GM12891 (cell line): ENCODE results near the gene TRIM52.
"Not testable (repeated sequence)": the region's sequence is repeated elsewhere in the genome, so short reads cannot be mapped to it uniquely, and the experiment has no call there.

Experiments used
- DNase-seq: peaks from one replicate; pipeline ENCODE4 v3.0.0; 2011; ENCODE audit warnings: low spot score; ENCODE audit not compliant: insufficient read length
- FAIRE-seq: peaks from 2 replicates; lab custom pipeline; 2011; peaks lifted over from hg19 to GRCh38; lab: Jason Lieb, UNC
- PAX5 ChIP-seq: IDR thresholded peaks from 2 replicates; pipeline ENCODE4 v1.6.1; 2011; ENCODE audit warnings: low read length, moderate library complexity, mild to moderate bottlenecking; ENCODE audit not compliant: insufficient read depth, severe bottlenecking
- POLR2A ChIP-seq: IDR thresholded peaks from 2 replicates; pipeline ENCODE4 v1.6.1; 2011; ENCODE audit warnings: low read depth, low read length, control low read depth
- POLR2AphosphoS5 ChIP-seq: IDR thresholded peaks from 2 replicates; pipeline ENCODE4 v1.6.1; 2011; ENCODE audit warnings: low read depth, low read length, control low read depth
- POU2F2 ChIP-seq: IDR thresholded peaks from 2 replicates; pipeline ENCODE4 v1.6.1; 2011; ENCODE audit warnings: low read depth, mild to moderate bottlenecking, control low read depth, low read length, moderate library complexity
- SPI1 ChIP-seq: IDR thresholded peaks from 2 replicates; pipeline ENCODE4 v1.6.1; 2011; ENCODE audit warnings: low read depth, low read length, control low read depth
- TAF1 ChIP-seq: IDR thresholded peaks from 2 replicates; pipeline ENCODE4 v1.6.1; 2011; ENCODE audit warnings: low read depth, low read length, control low read depth

The TRIM52 gene

DNA sequence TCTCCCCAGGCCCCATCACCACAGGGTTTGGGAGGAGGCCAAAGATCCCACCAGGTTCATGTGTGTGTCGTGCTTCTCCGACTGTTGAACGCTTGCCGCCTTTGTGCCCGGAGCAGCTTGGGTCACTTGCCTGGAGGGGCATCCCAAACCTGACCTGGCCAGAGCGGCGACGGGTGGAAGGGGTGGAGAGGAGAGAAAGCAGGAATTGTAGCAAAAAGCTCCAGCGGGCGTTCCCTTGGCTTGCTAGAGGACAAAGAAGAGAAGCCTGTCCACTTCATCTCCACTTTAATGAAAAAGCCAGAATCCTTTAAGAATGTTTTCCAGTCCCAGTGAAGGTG, 40.8 kb downstream of the TRIM52 start:
- FAIRE-seq (no peak), DNase-seq (no peak)
- no peak for TF ChIP-seq PAX5
- TF ChIP-seq POU2F2 = no peak
- no peak for TF ChIP-seq TAF1
- TF ChIP-seq POLR2AphosphoS5 = no peak
- no peak for TF ChIP-seq POLR2A
- TF ChIP-seq SPI1 = no peak

DNA sequence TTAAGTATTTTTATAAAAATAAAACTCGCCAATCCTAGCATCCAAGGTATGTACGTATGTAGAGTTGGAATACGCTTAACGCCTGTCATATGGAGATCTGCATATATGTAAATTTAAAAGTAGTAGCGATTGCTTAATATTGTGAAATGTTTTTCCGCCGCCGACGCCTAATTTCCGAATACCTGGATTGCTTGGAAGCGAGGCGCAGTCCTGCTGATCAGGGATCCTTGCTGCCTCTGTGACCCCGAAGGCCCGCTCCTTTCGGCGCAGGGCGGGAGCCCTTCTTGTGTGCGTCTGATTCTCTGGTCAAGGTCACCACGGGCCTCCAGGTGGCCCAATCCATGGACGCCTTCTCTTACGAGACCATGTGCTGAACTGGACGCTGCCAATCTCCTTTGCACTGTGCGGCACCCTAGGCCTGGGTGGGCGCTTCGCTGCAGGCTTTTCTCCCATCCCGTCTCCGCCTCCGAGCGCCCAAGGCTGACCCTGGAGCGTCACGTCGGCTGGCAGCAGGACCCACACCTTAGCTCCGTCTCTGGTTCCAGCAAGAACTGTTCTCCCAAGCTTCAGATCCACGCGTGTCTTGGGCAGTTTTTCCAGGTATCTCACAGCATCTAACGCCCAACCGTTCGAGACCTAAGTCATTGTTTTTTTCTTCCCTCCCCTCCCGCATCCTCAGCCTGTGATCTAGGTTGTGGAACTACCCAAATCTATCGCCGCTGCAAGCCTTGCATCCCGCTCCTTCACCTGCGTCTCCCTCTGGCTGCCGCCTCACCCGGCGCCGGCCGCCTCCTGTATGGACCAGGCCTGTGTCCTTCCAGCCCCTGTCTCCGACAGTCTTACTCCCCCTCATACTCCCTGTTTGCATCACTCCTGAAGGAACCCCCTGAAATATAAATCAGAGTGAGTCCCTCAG, 41.4 kb downstream of the TRIM52 start:
- no peak for TF ChIP-seq POU2F2
- no peak for TF ChIP-seq POLR2A
- no peak for TF ChIP-seq TAF1
- TF ChIP-seq PAX5 = no peak
- no peak for TF ChIP-seq SPI1
- no peak for TF ChIP-seq POLR2AphosphoS5
- no peak for FAIRE-seq

DNA sequence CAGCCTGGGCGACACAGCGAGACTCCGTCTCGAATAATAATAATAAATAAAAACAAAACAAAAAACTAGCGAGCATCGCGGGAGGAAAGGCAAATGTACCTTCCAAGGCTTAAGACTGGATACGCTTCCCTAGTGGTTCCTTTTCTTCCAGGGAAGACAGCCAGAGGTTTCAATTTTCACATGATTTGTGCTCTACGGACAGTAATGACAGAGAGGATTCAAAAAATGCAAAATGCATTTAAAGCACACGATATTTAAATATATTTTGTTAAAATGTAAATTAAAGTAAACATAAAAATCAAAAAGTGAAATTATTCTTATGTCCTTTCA, 42.2 kb downstream of the TRIM52 start:
- no peak for FAIRE-seq
- no peak for TF ChIP-seq PAX5
- no peak for DNase-seq

More for the DNA sequence above, 41.4 kb downstream of the TRIM52 start:
- DNase-seq = no peak

DNA sequence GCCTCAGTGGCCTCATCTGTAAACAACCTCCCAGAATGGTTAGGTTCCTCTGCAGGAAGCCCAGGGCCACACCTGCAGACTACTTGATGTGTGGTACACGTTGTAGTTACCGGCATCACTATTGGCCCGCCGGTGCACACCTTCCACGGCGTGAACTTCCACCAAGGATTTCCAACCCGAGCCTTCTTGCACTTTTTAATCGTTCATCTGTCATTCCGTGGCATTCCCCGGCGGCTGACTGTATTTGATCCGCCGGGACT, 43.2 kb downstream of the TRIM52 start:
- DNase-seq (no peak), FAIRE-seq (no peak)
- TF ChIP-seq PAX5 = no peak
- no peak for TF ChIP-seq SPI1
- no peak for TF ChIP-seq POLR2AphosphoS5
- TF ChIP-seq TAF1 = no peak
- TF ChIP-seq POLR2A = no peak
- TF ChIP-seq POU2F2 = no peak

DNA sequence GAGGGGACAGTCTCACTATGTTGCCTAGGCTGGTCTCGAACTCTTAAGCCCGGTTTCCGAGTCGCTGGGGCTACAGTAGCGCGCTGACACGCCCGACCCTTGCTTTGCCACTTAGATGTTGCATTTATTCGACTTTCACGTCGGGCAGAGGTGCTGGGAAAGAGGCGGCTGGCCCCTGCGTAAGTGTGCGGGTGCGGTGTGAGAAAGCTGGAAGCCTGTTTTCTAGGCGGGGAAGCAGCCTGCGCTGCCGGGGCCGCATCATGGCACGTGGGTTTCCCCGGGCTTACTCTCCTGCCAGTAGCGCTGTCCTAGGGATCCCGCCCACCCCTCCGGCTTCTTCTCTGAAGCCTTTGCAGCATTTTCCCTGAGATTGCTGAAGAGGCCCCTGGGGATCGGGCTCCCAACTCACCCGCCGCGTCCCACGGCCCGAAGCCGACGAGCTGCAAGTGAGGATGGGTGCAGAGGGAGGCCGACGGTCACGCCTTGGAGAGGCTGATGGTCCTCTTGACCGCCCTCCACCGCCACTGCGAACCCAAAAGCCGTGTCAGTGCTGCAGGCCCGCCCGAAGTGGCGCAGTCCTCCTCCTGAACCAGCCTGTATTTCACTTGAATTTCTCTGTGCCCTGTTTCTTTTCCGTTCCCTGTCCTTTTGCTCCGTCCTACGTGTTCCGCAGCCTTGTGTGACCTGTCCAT, 43.7 kb downstream of the TRIM52 start:
- TF ChIP-seq POLR2AphosphoS5 (no peak), TAF1 (no peak), POLR2A (no peak), PAX5 (no peak), SPI1 (no peak), POU2F2 (no peak)
- FAIRE-seq (peak; percentile 40), DNase-seq (no peak)

DNA sequence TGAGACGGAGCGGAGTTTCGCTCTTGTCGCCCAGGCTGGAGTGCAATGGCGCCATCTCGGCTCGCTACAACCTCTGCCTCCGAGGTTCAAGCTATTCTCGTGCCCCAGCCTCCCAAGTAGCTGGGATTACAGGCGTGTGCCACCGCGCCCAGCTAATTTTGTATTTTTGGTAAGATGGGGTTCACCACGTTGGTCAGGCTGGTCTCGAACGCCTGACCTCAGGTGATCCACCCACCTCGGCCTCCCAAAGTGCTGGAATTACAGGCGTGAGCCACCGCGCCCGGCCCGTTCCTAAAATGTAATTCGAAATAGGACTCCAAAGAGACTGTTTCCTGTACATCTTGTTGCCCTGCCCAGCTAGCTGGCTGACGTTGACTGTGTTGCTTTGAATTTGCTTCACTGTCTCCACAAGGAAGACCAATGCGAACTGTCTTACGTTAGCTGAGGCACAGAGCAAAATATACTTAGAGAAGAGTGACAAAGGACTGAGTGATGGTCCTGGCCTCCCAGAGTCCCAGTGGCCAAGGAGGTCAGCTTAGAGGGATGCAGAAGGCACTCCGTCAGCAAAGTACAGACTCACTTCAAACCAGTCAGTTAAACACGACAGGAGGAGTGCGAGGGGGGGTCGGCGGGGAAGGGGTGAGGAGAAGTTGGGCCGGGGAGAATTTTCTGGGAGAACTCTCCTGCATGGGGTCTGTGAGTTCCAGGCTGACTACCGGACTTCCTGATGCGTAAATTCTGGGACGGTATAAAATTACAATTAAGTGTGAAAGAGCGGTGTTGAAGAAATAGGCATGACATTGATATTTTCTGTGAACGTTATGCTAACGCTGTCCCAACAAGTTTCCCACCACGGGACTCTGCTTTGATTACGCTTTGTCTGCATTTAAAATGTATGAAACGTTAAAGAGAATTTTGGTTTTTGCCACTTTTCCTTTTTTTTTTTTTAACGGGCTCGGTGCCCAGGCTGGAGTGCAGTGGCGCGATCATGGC, 44.6 kb downstream of the TRIM52 start:
- FAIRE-seq (peak; percentile 5), DNase-seq (no peak)
- no peak for TF ChIP-seq PAX5
- TF ChIP-seq POU2F2 = no peak
- TF ChIP-seq TAF1 = no peak
- TF ChIP-seq POLR2A = no peak
- no peak for TF ChIP-seq SPI1

DNA sequence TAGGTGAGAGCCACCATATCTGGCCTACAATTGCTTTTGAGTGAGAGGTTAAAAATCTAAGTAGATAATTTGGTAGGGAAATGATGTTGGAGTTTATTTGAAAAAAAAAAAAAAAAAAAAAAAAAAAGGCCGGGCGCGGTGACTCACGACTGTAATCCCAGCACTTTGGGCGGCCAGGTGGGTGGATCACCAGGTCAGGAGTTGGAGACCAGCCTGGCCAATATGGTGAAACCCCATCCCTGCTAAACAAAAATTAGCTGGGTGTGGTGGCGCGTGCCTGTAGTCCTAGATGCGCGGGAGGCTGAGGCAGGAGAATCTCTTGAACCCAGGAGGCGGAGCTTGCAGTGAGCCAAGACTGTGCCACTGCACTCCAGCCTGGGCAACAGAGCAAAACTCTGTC, 46.7 kb downstream of the TRIM52 start:
- not testable (repeated sequence) for DNase-seq, FAIRE-seq

DNA sequence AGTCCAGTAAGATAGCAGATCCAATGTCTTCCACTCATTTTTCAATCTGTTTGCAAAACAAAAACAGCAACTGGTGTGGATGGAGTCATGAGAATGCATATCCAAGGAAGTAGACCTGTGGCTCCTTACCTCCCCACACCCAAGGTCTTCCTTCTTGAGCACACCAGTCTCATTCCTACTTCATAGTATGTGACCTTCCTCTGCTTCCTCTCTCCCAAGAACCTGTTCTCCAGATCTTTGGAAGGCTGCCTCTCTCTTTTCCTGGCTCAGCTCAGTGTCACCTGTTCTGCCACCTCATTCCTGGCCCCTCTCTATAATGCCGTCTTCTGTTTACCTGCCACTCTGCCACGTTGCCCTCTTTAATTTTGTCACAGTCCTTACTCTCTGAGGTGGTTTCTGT, 48.0 kb downstream of the TRIM52 start:
- TF ChIP-seq POLR2AphosphoS5 (no peak), POLR2A (no peak), PAX5 (no peak), TAF1 (no peak), SPI1 (no peak), POU2F2 (no peak)
- DNase-seq = no peak
- no peak for FAIRE-seq

DNA sequence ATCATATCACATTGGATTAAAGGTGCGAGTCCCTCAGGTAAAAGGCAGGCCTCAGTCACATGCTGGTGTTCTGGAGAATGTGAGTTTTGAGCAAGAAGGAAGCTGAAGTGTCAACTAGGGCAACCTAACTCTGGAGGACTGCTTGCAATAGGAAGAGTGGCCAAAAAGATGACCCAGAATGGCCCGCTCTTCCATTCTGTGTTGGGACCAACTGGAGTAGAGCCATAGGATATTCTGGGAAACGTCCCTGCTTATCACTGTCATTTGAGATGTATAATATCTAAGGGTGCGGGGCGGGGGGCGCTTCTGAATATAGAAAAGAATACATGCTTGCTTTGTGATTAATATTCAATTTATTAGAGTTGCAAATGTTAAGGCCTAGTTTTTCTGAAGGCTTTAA, 48.9 kb downstream of the TRIM52 start:
- FAIRE-seq = no peak
- DNase-seq = no peak
- TF ChIP-seq SPI1 = no peak
- TF ChIP-seq TAF1 = no peak
- TF ChIP-seq POLR2A = no peak
- no peak for TF ChIP-seq PAX5
- no peak for TF ChIP-seq POLR2AphosphoS5
- no peak for TF ChIP-seq POU2F2

DNA sequence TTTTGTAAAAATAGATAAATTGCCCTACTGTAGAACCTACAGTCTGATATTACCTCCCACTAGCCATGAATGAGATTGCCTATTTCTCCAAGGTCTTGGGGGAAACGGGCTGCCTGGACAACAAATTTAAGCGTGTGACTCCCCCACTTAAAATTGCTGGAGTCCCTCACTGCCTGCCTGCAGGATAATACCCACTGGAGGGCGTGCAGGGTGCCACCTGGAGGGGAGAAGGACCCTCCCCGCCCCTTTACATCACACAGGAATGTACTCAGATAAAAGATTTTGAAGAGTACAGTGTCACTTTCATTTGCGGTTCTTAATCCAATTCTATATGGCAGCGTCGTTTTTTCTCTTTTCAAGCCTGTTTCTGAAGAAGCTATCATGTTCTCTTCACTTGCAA, 49.7 kb downstream of the TRIM52 start:
- no peak for TF ChIP-seq POLR2A
- TF ChIP-seq POU2F2 = no peak
- no peak for TF ChIP-seq POLR2AphosphoS5
- TF ChIP-seq PAX5 = no peak
- no peak for TF ChIP-seq TAF1
- no peak for TF ChIP-seq SPI1
- no peak for DNase-seq
- FAIRE-seq = no peak

DNA sequence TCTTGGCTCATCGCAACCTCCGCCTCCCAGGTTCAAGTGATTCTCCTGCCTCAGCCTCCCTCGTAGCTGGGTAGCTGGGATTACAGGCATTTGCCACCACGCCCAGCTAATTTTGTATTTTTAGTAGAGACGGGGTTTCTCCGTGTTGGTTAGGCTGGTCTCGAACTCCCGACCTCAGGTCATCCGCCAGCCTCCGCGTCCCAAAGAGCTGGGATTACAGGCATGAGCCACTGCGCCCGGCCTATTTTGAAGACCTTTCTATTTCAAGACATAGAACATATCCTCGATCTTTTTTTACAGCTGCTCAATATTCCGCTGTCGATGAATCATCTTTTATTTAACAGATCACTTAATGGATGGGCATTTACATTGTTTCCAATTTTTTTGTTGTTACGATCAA, 50.2 kb downstream of the TRIM52 start:
- FAIRE-seq, DNase-seq: not testable (repeated sequence)

DNA sequence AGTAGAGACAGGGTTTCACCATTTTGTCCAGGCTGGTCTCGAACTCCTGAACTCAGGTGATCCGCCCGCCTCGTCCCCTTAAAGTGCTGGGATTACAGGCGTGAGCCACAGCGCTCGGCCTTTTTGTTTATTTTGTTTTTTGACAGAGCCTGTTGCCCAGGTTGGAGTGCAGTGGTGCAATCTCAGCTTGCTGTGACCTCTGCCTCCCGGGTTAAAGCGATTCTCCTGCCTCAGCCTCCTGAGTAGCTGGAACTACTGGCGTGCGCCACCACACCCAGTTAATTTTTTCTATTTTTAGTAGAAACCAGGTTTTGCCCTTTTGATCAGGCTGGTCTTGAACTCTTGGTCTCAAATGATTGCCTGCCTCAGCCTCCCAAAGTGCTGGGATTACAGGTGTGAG, 50.8 kb downstream of the TRIM52 start:
- not testable (repeated sequence) for DNase-seq, FAIRE-seq

DNA sequence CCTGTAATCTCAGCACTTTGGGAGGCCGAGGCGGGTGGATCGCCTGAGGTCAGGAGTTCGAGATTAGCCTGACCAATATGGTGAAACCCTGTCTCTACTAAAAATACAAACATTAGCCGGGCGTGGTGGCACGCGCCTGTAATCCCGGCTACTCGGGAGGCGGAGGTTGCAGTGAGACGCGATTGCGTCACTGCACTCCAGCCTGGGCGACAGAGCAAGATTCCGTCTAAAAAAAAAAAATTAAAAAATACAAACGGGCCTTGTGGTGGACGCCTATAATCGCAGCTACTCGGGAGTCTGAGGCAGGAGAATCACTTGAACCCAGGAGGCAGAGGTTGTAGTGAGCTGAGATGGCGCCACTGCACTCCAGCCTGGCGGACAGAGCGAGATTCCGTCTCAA, 51.9 kb downstream of the TRIM52 start:
- FAIRE-seq, DNase-seq: not testable (repeated sequence)
